Gastrocnemius medialis (tissue), 4 donors: Measurements from ENCODE around the gene PYDC1. TPM values are rescaled to one million over a fixed set of nuclear protein-coding genes. Genes with fewer than 3 reads are reported as not detected.

Experiments
- ATAC-seq, 2 donors: fragments of 150-250 bp; one replicate each; pipeline ENCODE4 v1.9.1; 2016
- DNase-seq, 2 donors: peaks; one replicate each; pipeline ENCODE4 v3.0.0-alpha.2; 2019
- H3K27ac ChIP-seq, 4 donors: fragments of 200-600 bp; sonication (generic); 1 replicate in 1 of 4; 2 replicates in 3 of 4; pipeline ENCODE4 v1.5.1; 2016 to 2018; ENCODE audit warnings: mild to moderate bottlenecking in 2 of 4, moderate library complexity in 1 of 4
- H3K27me3 ChIP-seq, 3 donors: fragments of 200-600 bp; sonication (generic) in 2 of 3; 1 replicate in 1 of 3; 2 replicates in 2 of 3; pipeline versions ENCODE4 v1.5.1 to v1.6.0; 2016 to 2019; ENCODE audit warnings: mild to moderate bottlenecking in 1 of 3, moderate library complexity in 1 of 3
- H3K36me3 ChIP-seq, 2 donors: fragments of 200-600 bp; sonication (generic) in 1 of 2; one replicate each; pipeline ENCODE4 v1.5.1; 2017 to 2018
- H3K4me1 ChIP-seq, 2 donors: fragments of 200-600 bp; sonication (generic) in 1 of 2; one replicate each; pipeline ENCODE4 v1.5.1; 2016 to 2017; ENCODE audit warnings: mild to moderate bottlenecking in 2 of 2
- H3K4me3 ChIP-seq, 4 donors: fragments of 200-600 bp; sonication (generic) in 3 of 4; 1 replicate in 1 of 4; 2 replicates in 3 of 4; pipeline ENCODE4 v1.5.1; 2016 to 2019; ENCODE audit warnings: mild to moderate bottlenecking in 2 of 4
- H3K9me3 ChIP-seq, 3 donors: fragments of 200-600 bp; sonication (generic) in 2 of 3; 1 replicate in 1 of 3; 2 replicates in 2 of 3; pipeline ENCODE4 v1.5.1; 2016 to 2019
- POLR2A ChIP-seq, 2 donors: fragments of 450-650 bp; IDR thresholded peaks; one replicate each; pipeline ENCODE4 v1.6.1; 2017; ENCODE audit warnings: antibody characterized with exemption in 2 of 2, mild to moderate bottlenecking in 2 of 2, moderate library complexity in 2 of 2
- in situ Hi-C, 4 donors: fragments of 200-750 bp; cut with MboI; loops; one replicate each; pipeline versions ENCODE4 v1.15.0 to v1.8.0; 2017; ENCODE audit warnings: low sequenced_read_pairs in 4 of 4
- intact Hi-C: fragments of 100-400 bp; cut with DNase I; formaldehyde crosslinking; loops from one replicate; pipeline ENCODE4 v1.15.1; 2023; ENCODE audit warnings: low total_unique reads
- total RNA-seq, 4 donors: library from RNA; depleted of rRNA; stranded (reverse); fragments of >200 nt; gene quantifications; one replicate each; pipeline versions ENCODE4 v1.1.0 to v1.2.3, GENCODE V29; 2016
- TF ChIP-seq, protein P1 (sequence below), 5 experiments: fragments of 450-650 bp in 3 of 5; fragments of 200-600 bp in 2 of 5; sonication (generic) in 2 of 5; IDR thresholded peaks in 4 of 5; conservative IDR thresholded peaks in 1 of 5; 1 replicate in 4 of 5; 2 replicates in 1 of 5; pipeline ENCODE4 v1.5.1; 2016 to 2019; ENCODE audit warnings: antibody characterized with exemption in 5 of 5, mild to moderate bottlenecking in 3 of 5, moderate library complexity in 3 of 5

Gene PYDC1
- total RNA-seq, 4 donors from 2014 or later: not detected

DNA sequence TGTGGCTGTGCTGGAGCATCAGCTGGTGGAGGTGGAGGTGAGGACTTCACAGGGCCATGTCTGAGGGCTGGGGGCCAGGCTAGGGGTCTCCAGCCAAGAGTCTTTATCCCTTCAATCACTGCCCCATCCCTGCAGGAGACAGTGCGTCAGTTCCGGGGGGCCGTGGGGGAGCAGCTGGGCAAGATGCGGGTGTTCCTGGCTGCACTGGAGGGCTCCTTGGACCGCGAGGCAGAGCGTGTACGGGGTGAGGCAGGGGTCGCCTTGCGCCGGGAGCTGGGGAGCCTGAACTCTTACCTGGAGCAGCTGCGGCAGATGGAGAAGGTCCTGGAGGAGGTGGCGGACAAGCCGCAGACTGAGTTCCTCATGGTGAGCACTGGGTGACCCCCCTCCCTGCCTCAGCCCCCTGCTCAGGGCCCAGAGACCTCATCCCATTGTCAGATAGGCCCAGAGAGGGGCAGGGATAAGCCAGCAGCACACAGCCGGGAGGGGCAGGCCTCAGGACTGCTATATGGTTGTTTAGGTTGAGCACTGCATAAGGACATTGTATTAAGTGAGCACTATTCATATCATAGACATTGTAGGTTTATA, 2.3 kb upstream of the PYDC1 start:
- H3K9me3 ChIP-seq: no peaks in the 10 kb centered on the region

GRCh38 chr16:31217136-31217530, 198 bp upstream of the PYDC1 start:
- peak overlapping the region in 1 of 4 donors; percentile 82 for H3K4me3 ChIP-seq
- ATAC-seq: no peak

More for the DNA sequence above, 2.3 kb upstream of the PYDC1 start:
- Histone ChIP-seq H3K4me3 (no peak overlapping the region), H3K4me1 (peaks cover 34 to 49% of the 10 kb centered on the region in 2 donors), H3K27me3 (no peaks in the 10 kb centered on the region), H3K27ac (peak overlapping the region in 2 of 4 donors; percentile 64 to 100), H3K36me3 (peaks cover 0 to 35% of the 10 kb centered on the region in 2 donors)
- no peak for TF ChIP-seq POLR2A (IDR thresholded peaks at IDR 0.05)
- TF ChIP-seq, protein P1, sequence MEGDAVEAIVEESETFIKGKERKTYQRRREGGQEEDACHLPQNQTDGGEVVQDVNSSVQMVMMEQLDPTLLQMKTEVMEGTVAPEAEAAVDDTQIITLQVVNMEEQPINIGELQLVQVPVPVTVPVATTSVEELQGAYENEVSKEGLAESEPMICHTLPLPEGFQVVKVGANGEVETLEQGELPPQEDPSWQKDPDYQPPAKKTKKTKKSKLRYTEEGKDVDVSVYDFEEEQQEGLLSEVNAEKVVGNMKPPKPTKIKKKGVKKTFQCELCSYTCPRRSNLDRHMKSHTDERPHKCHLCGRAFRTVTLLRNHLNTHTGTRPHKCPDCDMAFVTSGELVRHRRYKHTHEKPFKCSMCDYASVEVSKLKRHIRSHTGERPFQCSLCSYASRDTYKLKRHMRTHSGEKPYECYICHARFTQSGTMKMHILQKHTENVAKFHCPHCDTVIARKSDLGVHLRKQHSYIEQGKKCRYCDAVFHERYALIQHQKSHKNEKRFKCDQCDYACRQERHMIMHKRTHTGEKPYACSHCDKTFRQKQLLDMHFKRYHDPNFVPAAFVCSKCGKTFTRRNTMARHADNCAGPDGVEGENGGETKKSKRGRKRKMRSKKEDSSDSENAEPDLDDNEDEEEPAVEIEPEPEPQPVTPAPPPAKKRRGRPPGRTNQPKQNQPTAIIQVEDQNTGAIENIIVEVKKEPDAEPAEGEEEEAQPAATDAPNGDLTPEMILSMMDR (IDR thresholded peaks at IDR 0.05 in 4 of 5, conservative IDR thresholded peaks at IDR 0.05 in 1 of 5): no peak
- in situ Hi-C loops: loop anchor here in 1 of 4 donors (25.0 kb wide), 1 partner anchor 193 kb away; no protein-coding TSS in a partner anchor
- ATAC-seq: no peak
- no peak for DNase-seq
- intact Hi-C loops: loop anchor here (5.0 kb wide), 1 partner anchor 223 kb away; the partner anchor contains the start of gene ZNF843

DNA sequence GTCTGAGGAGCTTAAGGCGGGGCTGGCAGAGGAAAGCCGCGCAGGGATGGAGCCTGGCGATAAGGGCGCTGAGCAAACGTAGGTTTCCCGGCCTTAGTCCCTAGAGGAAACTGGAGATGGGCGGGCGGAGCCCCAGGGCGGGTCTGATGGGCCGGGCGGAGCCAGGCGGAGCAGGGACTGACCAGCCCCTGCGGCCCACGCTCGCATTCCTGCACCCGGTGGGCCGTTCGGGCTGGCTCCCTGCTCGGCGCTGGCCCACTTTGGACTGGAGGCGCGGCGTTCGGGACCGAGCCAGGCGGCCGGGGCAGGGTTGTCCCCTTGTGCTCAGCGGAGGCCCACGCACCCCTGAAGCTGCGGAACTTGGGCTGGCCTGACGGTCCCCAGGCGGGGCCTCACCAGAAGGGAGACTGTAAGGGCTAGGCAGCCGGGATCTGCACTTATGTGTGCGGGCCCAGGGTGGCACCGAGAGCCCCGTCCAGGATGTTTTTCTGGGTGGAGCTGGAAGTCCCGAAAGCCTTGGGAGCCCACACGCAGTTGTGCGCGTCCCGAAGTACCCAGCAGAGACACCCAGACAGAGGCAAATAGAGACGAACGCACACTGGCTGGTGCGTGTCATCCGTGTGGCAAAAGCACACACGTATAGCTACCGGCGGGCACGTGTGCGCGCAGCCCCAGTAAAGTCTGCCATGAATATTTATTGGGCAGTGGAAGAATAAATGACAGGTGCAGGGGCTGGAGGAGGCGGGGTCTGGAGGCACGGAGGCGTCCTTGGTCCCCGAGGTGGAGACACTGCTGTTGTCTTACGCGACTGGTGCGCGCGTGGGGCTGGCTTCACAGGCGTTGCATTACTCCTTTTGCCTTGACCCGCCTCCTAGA, 1.4 kb downstream of the PYDC1 start:
- intact Hi-C loops: loop anchor here (2.0 to 5.0 kb wide), 2 partner anchors 213 to 227 kb away; partner anchors contain the start of genes COX6A2 and ZNF843
- Histone ChIP-seq H3K4me3 (peak overlapping the region; percentile 75 to 82 (median 78)), H3K9me3 (no peaks in the 10 kb centered on the region), H3K4me1 (peaks cover 42 to 47% of the 10 kb centered on the region in 2 donors), H3K27ac (peak overlapping the region; percentile 99 to 100 (median 100)), H3K27me3 (no peaks in the 10 kb centered on the region), H3K36me3 (peaks cover 0 to 8% of the 10 kb centered on the region in 2 donors)
- in situ Hi-C loops: loop anchor here in 1 of 4 donors (25.0 kb wide), 1 partner anchor 197 kb away; no protein-coding TSS in a partner anchor
- peak; percentile 58 to 60 for TF ChIP-seq POLR2A (IDR thresholded peaks at IDR 0.05)
- TF ChIP-seq, protein P1 (IDR thresholded peaks at IDR 0.05 in 4 of 5, conservative IDR thresholded peaks at IDR 0.05 in 1 of 5): no peak
- peak; percentile 60 to 83 for DNase-seq
- ATAC-seq: peak; percentile 52 to 68

More at GRCh38 chr16:31217136-31217530, 198 bp upstream of the PYDC1 start:
- H3K27ac ChIP-seq: peak overlapping the region; percentile 99 to 100 (median 100)
- H3K36me3 ChIP-seq: peaks cover 0 to 18% of the 10 kb centered on the region in 2 donors
- H3K27me3 ChIP-seq: no peaks in the 10 kb centered on the region
- no peaks in the 10 kb centered on the region for H3K9me3 ChIP-seq
- peaks cover 42 to 55% of the 10 kb centered on the region in 2 donors for H3K4me1 ChIP-seq
- intact Hi-C loops (loop anchor here (5.0 kb wide), 1 partner anchor 225 kb away; the partner anchor contains the start of gene ZNF843), in situ Hi-C loops (loop anchor here in 1 of 4 donors (25.0 kb wide), 1 partner anchor 195 kb away; no protein-coding TSS in a partner anchor)
- TF ChIP-seq, protein P1 (IDR thresholded peaks at IDR 0.05 in 4 of 5, conservative IDR thresholded peaks at IDR 0.05 in 1 of 5): no peak
- no peak for TF ChIP-seq POLR2A (IDR thresholded peaks at IDR 0.05)
- DNase-seq: no peak

- Histone ChIP-seq H3K4me1 (peaks cover 42 to 44% of the 10 kb centered on the region in 2 donors), H3K36me3 (peaks cover 0 to 6% of the 10 kb centered on the region in 2 donors), H3K4me3 (peak overlapping the region; percentile 75 to 82 (median 78)), H3K27ac (peak overlapping the region; percentile 99 to 100 (median 100)), H3K9me3 (no peaks in the 10 kb centered on the region), H3K27me3 (no peaks in the 10 kb centered on the region)
- TF ChIP-seq, protein P1 (IDR thresholded peaks at IDR 0.05 in 4 of 5, conservative IDR thresholded peaks at IDR 0.05 in 1 of 5): peak in 2 of 5 experiments; percentile 8 to 21
- TF ChIP-seq POLR2A (IDR thresholded peaks at IDR 0.05): no peak
- intact Hi-C loops: loop anchor here (1.0 to 5.0 kb wide), 5 partner anchors 35 to 239 kb away; partner anchors contain the start of genes COX6A2, STX4 and ZNF843
- in situ Hi-C loops: loop anchor here in 1 of 4 donors (25.0 kb wide), 1 partner anchor 198 kb away; no protein-coding TSS in a partner anchor
- DNase-seq (peak in 1 of 2 donors; percentile 50), ATAC-seq (peak; percentile 9 to 21)
Observed at GRCh38 chr16:31214708-31215286, 2.1 kb downstream of the PYDC1 start.
